GM21381 (cell line): ENCODE measurements around the gene UBC.
"Not testable (repeated sequence)": the region's sequence is repeated elsewhere in the genome, so short reads cannot be mapped to it uniquely, and the experiment has no call there.

ENCODE experiments used
- ATAC-seq: cut with Tn5 transposase; IDR thresholded peaks from one replicate; pipeline ENCODE4 v1.9.1; 2021; ENCODE audit warnings: mild to moderate bottlenecking, moderate library complexity; ENCODE audit not compliant: unreplicated experiment

UBC gene

DNA sequence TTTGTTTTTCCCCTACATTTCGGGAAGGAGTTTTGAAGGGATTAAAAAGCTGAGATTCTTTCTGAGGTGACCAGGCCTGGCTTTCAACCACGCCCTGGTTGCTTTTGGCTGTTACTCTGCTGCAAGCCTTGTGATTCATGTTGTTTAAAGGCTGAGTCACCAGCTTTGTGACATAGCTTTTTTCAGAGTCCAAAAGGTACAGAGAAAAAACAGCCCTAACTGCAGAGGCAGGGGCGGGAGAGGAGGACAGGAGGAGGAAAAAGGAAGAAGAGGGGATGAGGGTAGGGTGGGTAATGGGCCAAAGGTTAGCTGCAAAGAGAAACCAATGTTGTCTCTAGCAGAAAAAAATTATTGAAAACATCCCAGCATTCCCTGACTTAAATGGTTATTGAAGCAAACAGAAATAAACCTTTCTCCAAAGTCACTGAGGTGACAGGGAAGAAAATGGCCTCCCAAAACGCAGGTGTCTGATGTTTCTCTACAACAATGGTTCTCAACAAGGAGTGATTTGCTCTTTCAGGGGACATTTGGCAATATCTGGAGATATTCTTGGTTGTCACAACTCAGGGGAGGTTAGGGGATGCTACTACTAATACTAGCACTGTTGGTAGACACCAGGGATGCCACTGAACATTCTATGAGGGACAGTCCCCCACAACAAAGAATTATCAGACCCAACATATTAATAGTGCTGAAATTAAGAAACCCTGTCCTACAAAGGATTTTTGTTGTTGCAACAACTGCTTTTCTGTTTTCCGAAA lies 2.1 kb upstream of the UBC start:
- no peak for ATAC-seq

DNA sequence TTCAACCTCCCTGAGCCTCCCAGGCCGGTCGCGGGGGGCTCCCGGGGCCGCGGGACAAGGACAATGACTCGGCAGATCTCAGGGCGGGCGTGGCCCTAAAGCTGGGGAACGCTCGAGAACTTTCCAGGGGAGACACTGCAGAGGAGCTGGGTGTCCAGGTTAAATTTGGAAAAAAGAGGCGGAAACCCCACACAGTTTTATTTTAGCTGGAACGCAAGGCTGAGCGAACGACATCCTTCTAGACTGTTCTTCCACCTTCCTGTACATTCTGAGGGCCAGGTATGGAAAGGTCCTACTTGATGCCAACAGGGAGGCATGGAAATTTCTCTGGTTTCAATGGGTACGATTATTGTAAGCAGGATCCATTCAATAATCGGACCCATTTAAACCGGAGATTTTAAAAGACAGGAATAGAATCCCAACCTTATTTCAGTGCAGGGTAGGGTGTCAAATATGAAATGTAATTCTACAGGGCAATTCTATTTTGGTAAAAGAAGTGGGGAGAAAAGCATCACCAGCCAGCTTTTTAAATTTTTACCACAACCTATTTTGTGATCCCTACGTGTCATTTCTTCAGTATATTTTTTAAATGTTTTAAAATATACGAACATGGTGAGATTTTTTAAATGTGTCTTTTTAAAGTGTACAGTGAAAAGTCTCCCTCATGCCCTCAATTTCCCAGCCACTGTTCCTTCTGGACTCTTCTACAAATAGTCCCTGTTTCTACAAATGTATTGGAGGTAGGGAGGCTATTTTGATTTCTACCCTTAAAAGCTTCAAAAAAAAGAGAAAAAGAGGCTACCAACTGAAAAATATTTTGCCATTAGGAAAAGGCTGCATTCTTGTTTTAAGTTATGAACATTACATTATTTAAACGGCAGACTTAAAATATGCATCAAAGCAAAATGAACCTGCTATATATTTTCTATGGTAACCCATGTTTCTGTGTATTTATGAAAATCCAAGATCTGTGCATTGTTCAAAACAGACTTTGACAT lies 1.1 kb upstream of the UBC start:
- ATAC-seq, result peak; percentile 4

DNA sequence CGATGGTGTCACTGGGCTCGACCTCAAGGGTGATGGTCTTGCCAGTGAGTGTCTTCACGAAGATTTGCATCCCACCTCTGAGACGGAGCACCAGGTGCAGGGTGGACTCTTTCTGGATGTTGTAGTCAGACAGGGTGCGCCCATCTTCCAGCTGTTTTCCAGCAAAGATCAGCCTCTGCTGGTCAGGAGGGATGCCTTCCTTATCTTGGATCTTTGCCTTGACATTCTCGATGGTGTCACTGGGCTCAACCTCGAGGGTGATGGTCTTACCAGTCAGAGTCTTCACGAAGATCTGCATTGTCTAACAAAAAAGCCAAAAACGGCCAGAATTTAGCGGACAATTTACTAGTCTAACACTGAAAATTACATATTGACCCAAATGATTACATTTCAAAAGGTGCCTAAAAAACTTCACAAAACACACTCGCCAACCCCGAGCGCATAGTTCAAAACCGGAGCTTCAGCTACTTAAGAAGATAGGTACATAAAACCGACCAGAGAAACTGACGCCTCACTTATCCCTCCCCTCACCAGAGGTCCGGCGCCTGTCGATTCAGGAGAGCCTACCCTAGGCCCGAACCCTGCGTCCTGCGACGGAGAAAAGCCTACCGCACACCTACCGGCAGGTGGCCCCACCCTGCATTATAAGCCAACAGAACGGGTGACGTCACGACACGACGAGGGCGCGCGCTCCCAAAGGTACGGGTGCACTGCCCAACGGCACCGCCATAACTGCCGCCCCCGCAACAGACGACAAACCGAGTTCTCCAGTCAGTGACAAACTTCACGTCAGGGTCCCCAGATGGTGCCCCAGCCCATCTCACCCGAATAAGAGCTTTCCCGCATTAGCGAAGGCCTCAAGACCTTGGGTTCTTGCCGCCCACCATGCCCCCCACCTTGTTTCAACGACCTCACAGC lies 717 bp downstream of the UBC start:
- ATAC-seq, result peak; percentile 18

DNA sequence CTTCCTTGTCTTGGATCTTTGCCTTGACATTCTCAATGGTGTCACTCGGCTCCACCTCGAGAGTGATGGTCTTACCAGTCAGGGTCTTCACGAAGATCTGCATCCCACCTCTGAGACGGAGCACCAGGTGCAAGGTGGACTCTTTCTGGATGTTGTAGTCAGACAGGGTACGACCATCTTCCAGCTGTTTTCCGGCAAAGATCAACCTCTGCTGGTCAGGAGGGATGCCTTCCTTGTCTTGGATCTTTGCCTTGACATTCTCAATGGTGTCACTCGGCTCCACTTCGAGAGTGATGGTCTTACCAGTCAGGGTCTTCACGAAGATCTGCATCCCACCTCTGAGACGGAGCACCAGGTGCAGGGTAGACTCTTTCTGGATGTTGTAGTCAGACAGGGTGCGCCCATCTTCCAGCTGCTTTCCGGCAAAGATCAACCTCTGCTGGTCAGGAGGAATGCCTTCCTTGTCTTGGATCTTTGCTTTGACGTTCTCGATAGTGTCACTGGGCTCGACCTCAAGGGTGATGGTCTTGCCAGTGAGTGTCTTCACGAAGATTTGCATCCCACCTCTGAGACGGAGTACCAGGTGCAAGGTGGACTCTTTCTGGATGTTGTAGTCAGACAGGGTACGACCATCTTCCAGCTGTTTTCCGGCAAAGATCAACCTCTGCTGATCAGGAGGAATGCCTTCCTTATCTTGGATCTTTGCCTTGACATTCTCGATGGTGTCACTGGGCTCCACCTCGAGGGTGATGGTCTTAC lies 1.7 kb downstream of the UBC start:
- not testable (repeated sequence) for ATAC-seq

DNA sequence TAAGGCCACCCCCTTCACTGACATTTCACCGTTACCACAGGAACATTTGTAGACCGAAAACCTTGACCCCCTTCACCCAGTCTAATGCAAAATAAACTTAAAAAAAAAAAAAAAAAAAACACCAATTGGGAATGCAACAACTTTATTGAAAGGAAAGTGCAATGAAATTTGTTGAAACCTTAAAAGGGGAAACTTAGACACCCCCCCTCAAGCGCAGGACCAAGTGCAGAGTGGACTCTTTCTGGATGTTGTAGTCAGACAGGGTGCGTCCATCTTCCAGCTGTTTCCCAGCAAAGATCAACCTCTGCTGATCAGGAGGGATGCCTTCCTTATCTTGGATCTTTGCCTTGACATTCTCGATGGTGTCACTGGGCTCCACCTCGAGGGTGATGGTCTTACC lies 2.9 kb downstream of the UBC start:
- ATAC-seq, result not testable (repeated sequence)

DNA sequence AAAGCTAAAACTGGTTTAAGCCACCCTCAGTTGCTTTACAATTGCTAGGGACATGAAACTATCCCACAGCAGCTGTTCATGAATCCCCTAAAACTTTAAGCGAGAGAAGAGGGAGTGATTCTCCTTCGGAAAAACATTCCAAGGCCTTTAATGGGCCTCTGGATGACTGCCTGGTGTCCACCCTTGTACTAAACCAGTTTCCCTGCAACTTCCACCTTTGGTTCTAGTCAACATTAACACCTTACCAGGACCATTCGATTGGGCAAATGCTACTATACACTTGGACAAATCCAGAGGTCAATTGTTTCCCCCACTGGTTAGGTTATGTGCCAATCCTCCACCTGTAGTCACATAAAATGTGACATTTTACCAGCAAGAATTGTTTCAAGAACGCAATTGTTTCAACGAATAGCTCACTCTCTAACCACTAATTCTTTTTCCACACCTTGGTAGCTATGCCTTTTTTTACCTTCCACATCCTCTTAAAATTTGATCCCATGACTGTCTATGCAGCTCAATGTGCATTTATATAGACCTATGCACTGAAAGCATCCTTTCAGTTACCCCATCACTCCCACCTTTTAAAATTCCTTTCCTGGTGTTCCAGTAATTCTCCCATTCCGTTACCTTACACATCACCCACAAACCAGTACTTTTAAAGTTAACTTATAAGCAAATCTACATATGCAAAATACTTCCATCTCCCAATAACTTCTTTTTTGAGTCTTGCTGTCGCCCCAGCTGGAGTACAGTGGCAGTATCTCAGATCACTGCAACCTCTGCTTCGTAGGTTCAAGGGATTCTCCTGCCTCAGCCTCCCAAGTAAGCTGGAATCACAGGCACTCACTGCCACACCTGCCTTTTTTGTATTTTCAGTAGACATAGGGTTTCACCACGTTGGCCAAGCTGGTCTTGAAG lies 3.6 kb downstream of the UBC start:
- ATAC-seq, result no peak

DNA sequence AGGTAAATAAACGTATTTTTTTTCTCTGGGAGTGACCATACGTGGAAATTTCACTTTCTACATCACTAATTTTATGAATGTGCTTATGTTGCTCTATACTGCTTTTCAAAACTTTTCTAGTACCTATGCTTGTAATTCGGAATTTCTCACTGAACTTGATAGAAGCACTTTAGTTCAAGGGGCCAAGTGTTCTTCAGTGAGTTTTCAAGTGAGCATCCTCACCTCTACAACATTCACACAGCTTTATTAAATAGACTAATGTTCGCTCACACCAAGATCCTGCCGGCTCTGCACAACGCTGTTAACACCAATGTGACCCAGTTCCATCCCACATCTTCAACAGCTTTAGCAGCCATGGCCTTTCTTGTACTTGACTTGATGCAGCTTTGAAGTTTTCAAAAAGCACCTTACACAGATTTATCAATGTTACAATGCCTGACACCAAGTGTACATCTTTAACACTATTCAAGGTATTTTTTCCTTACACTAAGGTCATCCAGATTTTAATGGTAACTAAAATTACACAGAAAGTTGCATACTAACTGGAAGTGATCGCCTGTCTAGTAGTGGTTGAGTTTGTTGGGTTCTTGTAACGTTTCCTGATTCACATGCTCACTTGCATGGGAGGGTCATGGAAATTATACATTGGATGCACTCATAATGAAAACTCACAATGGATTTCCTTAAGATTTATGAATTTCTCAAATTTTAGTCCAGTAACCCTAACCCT lies 4.5 kb downstream of the UBC start:
- no peak for ATAC-seq

DNA sequence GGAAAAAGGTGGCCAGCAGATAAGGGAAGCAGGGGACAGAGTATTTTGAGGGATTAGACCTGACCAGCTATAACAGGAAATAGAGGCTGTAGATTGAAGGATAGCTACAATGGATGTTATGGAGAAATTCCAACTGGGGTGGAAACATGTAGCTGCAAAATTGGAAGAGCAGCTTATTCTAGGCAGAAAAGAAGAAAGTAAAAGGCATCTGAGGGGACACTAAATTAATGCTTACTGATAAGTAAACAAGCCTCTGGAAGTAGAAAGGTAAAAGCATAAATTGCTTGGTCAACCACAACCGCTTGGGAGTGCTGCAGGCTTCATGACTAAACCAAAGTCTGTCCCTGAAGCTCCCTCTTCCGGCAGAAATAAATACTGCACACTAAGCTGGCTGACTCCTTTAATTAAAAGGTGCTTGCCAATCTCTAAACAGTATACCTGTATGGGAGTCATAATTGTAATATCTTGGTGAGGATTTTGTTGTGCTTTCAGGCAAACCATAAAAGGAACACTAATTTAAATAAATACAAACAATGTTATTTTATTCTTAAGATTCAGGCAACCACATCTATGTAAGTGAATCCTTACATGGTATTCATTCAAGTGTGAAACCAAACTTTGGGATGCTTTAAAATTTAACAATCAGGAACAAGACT lies 7.7 kb downstream of the UBC start:
- ATAC-seq, result peak; percentile 53

DNA sequence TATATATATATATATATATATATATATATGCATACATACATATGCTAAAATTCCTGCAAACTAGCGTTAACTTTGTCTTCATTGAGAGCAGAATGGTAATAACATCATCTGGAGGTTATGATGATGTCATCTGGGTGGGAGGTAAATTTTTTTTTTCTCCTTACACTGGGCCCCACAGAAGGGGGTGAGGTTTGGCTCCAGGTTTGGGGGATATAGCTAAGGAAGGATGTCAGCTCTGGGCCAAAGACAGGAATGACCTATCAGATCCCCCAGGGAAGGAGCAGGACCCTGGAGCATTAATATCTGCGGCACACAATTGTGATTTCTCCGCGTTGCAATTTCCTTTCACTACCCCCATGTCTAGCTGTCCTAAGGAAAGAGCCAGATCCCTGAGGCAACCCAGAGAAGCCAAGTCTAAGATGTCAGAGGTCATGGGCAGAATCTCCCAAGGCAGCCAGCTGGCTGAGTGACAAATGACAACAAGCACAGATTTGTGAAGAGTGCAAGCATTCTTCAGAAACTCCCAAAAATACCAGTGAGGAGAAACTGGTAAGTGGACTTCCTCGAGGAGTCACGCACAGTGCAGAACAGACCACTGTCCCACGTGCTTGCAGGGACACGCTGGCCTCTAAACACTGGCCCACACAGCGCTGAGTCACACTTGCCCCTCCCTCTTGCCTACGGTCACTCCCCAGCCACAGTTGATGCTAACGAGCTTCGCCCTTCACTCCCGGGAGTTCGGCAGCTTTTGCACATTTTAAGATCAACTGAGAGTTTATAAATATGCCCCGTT lies 9.9 kb downstream of the UBC start:
- no peak for ATAC-seq

DNA sequence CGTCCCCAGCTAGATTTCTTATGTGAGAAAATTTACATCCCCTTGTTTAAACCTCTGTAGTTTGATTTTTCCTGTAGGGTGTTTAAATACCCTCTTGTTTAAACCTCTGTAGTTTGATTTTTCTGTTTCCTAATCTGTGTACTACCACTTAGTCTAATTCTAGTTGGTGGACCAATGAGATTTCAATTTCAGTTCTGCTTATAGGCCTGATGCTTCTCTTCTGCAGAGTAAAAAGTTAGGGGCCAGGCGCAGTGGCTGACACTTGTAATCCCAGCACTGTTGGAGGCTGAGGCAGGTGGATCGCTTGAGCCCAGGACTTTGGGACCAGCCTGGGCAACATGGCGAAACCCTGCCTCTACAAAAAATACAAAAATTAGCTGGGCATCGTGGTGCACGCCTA lies 11.5 kb downstream of the UBC start:
- no peak for ATAC-seq

DNA sequence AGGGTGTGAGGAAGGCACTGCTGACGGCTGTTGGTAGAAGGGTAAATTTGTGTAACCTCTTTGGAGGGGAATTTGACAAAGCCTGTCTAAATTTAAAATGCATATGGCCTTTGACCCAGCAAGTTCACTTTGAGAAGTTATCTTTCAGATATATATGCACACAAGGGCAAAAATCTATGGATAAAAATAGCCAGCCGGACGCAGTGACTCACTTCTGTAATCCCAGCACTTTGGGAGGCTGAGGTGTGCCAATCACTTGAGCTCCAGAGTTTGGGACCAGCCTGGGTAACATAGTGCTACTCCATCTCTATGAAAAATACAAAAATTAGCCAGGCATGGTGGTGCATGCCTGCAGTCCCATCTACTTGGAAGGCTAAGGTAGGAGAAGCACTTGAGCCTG lies 13.4 kb downstream of the UBC start:
- ATAC-seq, result no peak

DNA sequence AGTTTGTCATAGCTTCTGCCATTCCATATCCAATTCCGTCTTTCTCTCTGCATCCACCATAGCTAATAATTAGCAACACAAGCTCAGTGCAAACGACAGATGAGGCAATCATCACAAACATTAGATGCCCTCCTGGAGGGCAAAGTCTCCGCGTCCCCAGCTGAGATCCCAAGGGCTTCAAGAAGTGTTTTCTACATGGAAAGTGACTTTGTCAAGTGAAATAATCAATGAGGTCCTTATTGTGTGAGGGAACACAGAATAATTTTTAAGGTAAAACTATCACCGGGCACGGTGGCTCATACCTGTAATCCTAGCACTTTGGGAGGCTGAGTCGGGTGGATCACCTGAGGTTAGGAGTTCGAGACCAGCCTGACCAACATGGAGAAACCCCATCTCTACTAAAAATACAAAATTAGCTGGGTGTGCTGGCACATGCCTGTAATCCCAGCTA lies 14.1 kb downstream of the UBC start:
- ATAC-seq, result not testable (repeated sequence)

DNA sequence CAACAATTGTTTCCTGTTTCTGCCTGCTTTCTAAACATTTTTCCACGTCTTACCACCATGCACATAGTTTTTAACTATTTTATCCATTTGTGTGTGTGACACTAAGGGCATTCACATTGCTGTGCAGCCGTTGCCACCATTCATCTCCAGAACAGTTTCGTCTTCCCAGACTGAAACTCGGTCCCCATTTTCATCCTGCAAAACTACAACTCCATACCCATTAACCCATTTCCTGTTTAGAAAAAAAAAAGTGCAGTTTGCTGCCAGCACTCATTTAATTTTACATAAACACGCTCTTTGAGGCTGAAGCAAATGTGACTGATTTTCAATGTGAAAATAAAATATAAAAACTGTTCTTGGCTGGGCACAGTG lies 15.5 kb downstream of the UBC start:
- no peak for ATAC-seq

DNA sequence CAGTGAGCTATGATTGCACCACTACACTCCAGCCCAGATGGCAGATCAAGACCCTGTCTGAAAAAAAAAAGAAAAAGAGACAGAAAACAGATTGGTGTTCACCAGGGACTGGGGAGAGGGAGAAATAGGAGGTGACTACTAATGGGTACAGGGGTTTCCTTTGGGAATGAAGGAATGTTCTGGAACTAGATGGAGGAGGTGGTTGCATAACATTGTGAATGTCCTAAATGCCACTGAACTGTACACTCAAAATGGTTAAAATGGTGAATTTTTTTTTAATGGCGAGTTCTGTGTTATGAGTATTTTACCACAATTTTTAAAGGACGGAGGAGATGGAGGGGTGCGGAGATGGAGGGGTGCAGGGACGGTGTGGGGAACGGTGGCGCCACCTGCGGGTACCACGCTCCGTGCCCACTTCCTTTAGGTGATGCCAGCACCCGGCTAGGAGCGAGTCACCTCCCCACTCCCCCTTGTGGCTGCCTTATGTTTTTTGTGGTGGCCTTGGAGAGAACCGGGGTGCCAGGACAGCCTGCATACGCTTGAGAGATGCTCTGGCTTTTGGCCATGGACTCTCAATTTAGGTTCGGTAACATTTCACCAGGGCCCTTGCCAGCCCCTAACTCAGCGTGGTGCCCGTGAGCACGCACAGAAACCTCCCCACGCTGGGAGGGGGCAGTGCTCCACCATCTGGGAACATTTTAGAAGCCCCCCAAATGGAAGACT lies 16.1 kb downstream of the UBC start:
- ATAC-seq, result peak; percentile 47

DNA sequence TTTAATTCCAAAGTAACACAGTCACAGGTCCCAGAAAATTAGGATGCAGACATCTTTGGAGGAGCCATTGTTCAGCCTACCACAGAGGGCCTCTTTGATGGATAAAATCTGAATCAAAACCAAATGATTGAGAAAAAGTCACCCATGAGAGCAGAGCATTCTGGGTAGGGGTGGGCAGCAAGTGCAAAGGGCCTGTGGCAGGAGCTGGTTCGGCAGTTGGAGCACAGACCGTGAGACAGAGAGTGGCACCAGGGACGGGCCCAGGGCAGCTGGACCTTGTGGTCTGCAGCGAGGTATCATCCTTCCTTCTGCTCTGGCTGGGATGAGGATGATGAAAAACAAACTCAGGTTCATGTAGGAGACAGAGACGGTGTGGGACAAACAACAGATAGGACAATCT lies 18.0 kb downstream of the UBC start:
- ATAC-seq, result no peak

DNA sequence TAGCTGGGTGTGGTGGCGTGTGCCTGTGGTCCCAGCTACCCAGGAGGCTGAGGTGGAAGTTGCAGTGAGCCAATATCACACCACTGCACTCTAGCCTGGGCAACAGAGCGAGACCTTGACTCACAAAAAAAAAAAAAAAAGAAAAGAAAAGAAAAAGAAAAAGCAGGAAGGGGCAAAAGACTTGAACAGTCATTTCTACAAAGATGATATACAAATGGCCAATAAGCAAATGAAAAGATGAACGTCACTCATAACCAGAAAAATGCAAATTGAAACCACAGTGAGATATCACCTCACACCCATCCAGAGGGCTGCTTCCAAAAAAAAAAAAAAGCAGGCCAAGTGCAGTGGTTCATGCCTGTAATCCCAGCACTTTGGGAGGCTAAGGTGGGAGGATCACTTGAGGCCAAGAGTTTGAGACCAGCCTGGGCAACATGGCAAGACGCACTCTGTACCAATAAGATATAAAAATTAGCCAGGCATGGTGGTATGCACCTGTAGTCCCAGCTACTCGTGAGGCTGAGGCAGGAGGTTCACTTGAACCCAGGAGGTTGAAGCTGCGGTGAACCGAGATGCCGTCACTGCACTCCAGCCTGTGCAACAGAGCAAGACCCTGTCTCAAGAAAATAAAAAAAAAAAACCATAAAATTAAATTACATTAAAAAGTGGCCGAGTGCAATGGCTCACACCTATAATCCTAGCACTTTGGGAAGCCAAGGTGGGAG lies 20.5 kb downstream of the UBC start:
- peak; percentile 53 for ATAC-seq
